ENCODE data around the gene KIFAP3.
"Not testable (repeated sequence)": the region's sequence is repeated elsewhere in the genome, so short reads cannot be mapped to it uniquely, and the experiment has no call there.

KIFAP3 gene

GRCh38 chr1:170074250-170075157 is at the start of gene KIFAP3:
Gene KIFAP3 (minus strand): TSS chr1:170074695. CDS start chr1:170074467, 228 bp downstream.
- peak; percentile 93 for DNase-seq (ENCODE audit: low spot score)

- no peak for DNase-seq (ENCODE audit: low spot score)
Observed at GRCh38 chr1:170122366-170122765, 47.9 kb upstream of the KIFAP3 start.

DNA sequence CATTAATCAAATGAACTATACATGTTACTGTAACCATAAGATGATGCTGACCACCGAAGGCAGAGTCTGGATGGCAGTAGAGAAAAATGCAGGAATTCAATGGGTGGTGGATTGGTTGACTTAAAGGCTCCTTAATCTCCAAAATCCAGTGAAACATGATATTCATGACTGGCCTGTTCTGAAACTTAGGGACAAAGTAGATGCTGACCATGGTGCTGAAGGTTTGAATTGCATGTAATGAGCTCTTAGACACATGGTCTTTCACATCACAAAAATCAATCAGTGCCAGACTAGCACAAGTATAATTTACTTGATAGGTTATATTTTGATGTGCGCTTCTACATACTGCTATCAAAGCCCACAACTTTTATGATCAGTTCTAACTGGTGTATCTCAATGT is 40.4 kb upstream of the KIFAP3 start:
- DNase-seq (ENCODE audit: low spot score): peak; percentile 31

DNA sequence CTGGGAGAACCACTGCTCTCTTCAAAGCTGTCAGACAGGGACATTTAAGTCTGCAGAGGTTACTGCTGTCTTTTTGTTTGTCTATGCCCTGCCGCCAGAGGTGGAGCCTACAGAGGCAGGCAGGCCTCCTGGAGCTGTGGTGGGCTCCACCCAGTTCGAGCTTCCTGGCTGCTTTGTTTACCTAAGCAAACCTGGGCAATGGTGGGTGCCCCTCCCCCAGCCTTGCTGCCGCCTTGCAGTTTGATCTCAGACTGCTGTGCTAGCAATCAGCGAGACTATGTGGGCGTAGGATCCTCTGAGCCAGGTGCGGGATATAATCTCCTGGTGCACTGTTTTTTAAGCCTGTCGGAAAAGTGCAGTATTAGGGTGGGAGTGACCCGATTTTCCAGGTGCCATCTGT is 38.6 kb upstream of the KIFAP3 start:
- not testable (repeated sequence) for DNase-seq (ENCODE audit: low spot score)

DNA sequence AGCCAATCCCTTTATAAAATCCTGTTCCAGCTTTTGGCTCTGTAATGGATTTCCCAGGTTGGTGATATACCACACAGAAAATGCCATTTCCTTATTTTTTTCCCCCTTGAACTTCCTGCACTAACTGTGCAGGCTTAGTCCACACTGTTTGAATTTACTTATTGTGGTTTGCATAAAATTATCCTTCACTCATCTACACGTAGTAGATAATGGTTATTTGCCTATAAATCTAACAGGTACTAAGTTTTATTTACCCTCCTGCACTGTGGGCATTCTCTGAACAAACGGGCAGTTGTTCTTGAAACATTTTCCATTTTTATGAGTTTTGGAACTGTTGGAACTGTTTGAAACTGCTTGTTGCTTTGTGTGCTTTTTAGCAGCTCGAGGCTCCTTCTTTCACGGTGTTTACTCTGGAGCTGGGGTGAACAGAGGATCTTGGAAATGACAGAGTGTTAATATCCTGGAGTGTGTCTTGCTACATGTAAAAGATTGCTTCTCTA is 23.0 kb upstream of the KIFAP3 start:
- no peak for DNase-seq (ENCODE audit: low spot score)

DNA sequence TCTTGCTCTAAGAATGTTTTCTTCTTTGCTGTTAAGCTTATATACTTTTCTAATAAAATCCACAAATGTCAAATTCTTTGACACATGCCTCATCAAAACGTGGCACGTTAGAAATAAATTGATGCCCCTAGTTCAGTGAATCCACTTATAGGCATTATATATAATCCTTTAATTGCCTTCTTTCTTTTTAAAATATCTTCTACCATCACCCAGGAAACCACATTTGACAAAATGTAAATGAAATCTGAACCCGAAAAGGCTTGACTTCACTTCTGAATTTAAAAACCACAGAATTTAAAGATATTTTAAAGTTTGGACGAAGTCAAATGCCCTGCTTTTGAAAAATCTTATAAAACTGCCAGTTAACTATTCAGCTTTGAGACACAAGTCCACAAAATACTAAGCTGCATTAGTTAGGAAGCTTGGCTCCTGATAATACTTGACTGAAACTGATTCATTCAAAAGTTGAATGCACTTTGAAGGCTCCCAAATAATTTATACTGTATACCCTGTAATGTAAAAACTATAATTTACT is 22.4 kb upstream of the KIFAP3 start:
- no peak for DNase-seq (ENCODE audit: low spot score)

- no peak for DNase-seq (ENCODE audit: low spot score)
Observed at GRCh38 chr1:170095976-170096748, 21.7 kb upstream of the KIFAP3 start.

DNA sequence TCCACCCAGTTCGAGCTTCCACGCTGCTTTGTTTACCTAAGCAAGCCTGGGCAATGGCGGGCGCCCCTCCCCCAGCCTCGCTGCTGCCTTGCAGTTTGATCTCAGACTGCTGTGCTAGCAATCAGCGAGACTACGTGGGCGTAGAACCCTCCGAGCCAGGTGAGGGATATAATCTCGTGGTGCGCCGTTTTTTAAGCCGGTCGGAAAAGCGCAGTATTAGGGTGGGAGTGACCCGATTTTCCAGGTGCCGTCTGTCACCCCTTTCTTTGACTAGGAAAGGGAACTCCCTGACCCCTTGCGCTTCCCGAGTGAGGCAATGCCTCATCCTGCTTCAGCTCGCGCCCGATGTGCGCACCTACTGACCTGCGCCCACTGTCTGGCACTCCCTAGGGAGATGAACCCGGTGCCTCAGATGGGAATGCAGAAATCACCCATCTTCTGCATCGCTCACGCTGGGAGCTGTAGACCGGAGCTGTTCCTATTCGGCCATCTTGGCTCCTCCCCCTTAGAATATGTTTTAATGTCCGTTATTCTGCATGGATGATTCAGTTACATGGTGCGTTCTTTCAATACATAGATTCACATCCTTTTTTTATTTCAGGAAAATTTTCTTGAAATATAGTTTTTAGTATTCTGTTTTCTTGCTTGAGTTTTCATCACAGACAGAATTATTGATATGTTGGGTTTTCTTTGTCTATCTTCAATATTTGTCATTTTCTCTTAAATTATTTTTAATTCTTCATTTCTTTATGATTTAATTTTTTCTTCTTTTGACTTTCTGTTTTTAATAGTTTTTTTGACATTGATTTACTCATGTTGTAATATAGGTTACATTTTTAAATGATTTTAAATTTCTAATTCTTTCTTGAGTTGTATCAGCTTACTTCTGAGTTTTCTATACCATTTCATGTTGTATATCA is 20.5 kb upstream of the KIFAP3 start:
- not testable (repeated sequence) for DNase-seq (ENCODE audit: low spot score)

- no peak for DNase-seq (ENCODE audit: low spot score)
Observed at GRCh38 chr1:170086399-170087032, 12.0 kb upstream of the KIFAP3 start.

GRCh38 chr1:170085091-170085490 is 10.6 kb upstream of the KIFAP3 start:
- no peak for DNase-seq (ENCODE audit: low spot score)

DNA sequence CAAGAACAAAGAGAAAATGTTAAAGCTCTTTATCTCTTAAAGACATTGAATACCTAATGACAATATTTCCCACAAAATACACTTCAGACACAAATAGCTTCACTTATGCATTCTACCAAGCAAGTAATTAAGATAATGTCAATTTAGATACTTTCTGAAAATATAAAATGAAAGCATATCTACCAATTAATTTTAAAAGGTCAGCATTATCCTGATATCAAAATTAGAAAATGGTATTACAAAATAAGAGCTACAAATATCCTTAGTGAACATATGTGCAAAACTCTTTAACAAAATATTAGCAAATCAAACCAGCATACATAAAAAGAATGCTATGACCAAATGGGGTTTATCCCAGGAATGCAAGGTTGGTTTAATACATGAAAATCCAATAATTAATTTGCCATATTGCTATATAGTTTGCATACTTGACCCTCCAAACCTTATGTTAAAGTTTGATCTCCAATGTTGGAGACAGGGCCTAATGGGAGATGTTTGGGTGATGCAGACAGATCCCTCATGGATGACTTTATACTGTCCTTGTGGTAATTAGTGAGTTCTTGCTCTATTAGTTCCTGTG is 4.2 kb upstream of the KIFAP3 start:
- no peak for DNase-seq (ENCODE audit: low spot score)

- DNase-seq (ENCODE audit: low spot score): no peak
Observed at GRCh38 chr1:170077926-170078325, 3.4 kb upstream of the KIFAP3 start.

DNA sequence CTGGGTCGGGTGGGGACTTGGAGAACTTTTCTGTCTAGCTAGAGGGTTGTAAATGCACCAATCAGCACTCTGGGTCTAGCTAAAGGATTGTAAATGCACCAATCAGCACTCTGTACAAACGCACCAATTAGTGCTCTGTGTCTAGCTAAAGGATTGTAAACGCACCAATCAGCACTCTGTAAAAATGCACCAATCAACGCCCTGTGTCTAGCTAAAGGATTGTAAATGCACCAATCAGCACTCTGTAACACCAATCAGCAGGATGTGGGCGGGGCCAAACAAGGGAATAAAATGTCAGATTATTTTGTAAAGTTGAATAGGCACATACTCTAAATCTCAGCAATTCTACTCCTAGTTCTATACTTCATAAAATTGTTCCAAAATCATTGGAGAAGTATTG is 2.5 kb upstream of the KIFAP3 start:
- not testable (repeated sequence) for DNase-seq (ENCODE audit: low spot score)

GRCh38 chr1:170076199-170076598 is 1.7 kb upstream of the KIFAP3 start:
- DNase-seq (ENCODE audit: low spot score): no peak

GRCh38 chr1:170075186-170075585 is 691 bp upstream of the KIFAP3 start:
- DNase-seq (ENCODE audit: low spot score): no peak

GRCh38 chr1:170073893-170074249 is 624 bp downstream of the KIFAP3 start:
- DNase-seq (ENCODE audit: low spot score): no peak

- no peak for DNase-seq (ENCODE audit: low spot score)
Observed at GRCh38 chr1:170071378-170071777, 3.1 kb downstream of the KIFAP3 start.

DNA sequence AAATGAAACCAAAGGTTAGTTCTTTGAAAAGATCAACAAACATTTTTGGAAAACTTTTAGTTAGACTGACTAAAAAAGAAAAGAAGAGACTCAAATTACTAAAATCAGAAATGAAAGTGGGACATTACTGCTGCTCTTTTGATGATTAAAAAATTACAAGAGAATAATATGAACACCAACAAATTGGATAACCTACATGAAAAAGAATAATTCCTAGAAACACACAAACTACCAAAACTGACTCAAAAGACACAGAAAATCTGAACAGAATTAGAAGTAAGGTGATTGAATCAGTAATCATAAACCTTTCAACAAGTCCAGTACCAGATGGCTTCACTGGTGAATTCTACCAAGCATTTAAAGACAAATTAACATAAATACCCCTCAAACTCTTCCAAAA is 5.6 kb downstream of the KIFAP3 start:
- DNase-seq (ENCODE audit: low spot score): no peak

- no peak for DNase-seq (ENCODE audit: low spot score)
Observed at GRCh38 chr1:170067253-170067819, 7.2 kb downstream of the KIFAP3 start.

GRCh38 chr1:170064821-170065220 is 9.7 kb downstream of the KIFAP3 start:
- no peak for DNase-seq (ENCODE audit: low spot score)
